NK-92 (cell line): ENCODE measurements around the gene CAMTA1.

Experiments used
- DNase-seq: peaks from one replicate; lab custom pipeline; 2025; ENCODE audit not compliant: unreplicated experiment; lab: John Stamatoyannopoulos, UW

Gene CAMTA1

GRCh38 chr1:7534061-7534825 is 749.0 kb downstream of the CAMTA1 start:
- DNase-seq, result no peak

DNA sequence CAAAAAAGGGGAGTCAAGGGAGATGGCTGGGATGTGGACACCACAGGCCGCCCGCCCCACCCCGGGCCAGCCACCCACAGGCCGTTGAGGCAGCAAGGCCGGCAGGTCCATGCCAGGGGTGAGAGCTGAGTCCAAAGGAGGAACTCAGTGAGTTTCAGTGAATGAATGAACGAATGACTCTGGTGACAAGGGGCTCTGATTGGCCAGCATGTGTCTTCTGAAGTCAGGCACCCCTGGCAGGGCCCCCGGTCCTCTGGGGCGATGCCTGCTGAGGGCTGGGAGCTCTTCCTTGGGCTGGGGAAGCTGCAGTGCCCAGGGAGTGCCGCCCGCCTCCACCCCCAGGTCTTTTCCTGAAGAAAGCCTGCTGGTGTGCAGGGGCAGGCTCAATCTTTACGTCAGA is 749.8 kb downstream of the CAMTA1 start:
- DNase-seq, result no peak

- DNase-seq, result no peak
Measured at GRCh38 chr1:7535934-7536878, 751.0 kb downstream of the CAMTA1 start.

DNA sequence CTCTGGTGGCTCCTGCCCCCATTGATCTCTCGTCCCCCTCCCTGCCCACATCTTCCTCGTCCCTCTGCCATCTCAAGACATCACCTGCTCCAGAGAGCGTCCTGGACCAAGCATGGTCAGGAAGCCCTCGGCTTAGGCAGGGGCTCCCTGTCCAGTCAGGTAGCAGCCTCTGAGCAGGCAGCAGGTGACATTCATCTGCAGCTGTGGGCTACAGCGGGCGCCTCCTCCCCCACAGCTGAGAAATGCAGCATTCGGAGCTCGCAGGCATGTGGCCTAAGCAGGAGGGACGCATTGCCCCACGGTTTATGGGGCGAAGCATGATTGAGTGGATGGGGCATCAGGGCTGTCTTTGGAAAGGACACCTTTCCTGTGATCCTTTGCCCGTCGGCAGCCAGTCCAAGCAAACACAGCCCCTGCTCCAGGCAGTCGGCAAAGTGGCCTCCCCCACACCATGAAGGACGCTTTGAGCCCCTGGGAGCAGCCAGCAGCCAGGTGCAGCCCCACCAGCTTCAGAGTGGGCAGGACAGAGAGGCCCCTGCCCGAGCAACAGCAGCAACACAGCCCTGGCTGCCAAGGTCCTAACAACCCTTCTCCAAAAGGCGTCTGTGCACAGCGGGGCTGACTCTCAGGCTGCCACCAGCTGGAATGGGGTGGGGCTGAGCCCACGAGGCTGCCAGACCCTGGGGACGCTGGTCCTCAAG is 751.8 kb downstream of the CAMTA1 start:
- no peak for DNase-seq

DNA sequence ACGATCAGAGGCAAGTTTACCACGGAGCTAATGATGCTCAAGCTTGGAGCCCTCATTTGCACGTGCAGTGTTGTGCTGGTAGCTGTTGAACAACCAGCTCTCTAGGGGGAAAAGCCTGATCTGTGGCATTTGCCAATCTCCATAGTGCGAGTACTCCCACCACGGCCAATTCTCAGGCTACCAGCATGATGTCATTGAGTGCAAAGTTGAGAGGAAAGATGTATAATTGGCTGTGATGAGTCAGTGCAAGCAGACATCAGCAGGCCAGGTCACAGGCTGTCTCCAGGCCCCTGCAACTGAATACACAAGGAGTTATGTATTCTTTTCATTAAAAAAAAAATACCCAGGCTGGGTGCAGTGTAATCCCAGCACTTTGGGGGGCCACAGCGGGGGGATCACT is 752.8 kb downstream of the CAMTA1 start:
- DNase-seq, result no peak

DNA sequence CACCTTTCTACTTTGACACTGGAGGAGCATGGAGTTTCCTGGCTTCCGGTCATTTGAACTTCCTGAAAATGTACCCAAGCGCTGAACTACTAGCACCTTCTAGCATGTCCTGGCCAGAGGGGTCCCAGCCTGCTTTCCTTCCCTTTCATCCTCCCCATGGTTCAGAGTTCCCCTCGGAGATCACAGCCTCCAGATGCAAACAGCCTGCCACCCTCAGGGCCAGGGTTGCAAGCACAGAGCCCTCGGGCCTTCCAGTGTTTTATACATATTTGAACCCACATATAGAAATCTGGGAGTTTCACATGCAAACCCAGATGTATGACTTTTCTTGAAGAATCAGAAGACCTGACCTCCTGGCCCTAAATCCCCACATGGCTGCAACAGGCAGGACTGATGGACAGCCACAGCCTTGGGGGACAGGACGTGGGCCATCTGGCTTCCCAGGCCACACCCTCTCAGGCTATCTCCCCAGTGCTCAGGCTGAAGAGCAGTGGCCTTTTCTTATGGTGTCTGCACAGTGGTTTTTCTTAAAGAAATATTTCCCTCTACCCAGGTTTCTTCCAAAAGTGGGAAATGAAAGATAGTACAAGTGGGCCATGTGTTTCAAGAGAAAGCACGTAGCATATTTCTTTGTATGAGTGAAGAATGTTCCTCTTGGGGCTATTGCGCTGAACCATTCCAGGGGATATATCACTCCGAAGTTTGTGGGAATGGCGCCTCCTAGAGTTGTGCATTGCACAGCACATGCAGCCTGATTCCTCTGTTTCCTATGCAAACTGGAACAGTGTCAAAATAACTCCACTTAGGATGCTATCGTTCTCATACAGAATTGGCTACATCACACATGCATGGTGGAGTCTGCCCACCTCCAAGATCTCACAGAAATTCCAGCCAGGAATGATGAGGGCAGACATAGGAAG is 753.9 kb downstream of the CAMTA1 start:
- no peak for DNase-seq

- DNase-seq, result no peak
Measured at GRCh38 chr1:7539769-7540175, 754.5 kb downstream of the CAMTA1 start.

DNA sequence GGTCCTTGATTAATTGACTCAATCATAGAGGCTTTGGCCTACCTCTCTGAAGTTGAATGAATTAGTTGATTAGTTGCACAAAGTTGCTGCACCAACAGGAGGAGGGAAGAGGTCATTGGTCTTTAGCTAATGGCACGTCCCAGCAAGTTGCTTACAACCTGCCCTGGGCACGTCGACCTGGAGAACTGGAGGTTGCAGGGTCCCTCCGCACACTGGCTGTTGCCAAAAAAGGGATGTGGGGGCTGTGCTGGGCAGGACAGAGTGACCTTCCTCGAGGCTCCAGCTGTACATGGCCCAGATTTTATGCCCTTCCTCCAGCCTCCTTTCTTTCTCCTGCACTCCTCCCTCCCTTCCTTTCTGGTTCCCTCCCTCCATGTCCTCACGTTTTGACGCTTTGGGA is 755.6 kb downstream of the CAMTA1 start:
- no peak for DNase-seq

DNA sequence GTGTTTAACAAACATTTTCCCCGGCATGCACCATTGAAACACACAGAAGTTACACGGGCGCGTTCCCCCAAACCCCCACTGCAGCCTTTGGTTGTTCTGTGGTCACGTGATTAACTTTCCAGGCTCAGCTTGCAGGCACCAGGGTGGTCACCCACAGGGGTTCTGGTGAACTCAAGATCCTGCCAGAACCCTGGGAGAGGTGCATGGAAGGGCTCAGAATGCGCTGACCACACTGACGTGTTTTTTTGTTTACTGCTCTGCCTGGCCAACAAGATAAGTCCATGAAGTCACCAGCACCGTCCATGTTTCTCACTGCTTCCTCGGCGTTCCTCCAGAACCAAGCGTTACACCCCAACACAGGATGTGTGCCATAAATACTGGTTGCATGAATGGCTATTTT is 756.4 kb downstream of the CAMTA1 start:
- DNase-seq, result no peak

- no peak for DNase-seq
Measured at GRCh38 chr1:7543718-7544090, 758.5 kb downstream of the CAMTA1 start.

- DNase-seq, result no peak
Measured at GRCh38 chr1:7549277-7550161, 764.3 kb downstream of the CAMTA1 start.

DNA sequence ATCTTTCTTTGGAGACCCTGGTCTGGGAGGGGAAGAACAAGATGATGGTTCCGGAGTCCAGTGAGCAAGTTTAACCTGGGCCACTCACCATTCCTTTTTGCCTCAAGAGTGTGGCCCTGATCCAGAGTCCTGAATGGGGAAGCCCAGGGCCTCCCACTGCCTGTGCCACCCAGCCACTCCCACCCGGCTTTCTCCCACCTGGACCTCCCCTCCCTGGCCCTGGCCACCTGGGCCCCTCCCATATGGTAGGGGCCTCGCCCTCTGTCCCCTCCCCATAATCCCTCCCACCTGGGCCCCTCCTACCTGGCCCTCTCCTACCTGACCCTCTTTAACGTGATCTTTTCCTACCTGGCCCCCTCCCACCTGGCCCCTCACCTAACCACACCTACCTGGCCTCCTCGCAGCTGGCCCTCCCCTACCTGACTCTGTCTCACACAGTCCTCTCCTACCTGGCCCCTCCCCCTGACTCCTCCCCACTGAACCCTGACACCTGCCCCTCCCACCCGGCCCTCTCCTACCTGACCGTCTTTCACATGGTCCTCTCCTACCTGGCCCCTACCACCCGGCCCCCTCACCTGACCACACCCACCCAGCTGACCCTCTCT is 765.1 kb downstream of the CAMTA1 start:
- DNase-seq, result no peak

GRCh38 chr1:7550981-7551380 is 765.7 kb downstream of the CAMTA1 start:
- no peak for DNase-seq

DNA sequence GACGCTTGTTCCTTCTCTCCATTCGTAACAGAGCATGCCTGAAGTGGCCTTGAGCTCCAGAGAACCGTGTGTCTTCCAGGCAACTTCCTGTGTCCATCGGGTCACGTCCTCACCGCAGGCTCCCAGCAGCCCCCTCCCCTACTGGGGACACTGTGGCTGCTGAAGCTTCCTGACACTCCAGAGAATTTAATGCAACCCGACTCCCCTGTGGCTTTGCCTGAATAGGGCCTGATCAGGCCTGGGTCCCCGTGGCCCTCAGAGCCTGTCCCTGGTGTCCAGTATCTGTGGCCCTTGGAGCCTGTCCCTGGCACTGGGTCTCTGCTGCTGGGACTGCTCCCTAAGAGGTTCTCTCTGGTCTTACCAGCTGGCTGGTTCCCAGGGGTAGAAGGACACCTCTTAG is 766.2 kb downstream of the CAMTA1 start:
- DNase-seq, result no peak

GRCh38 chr1:7552402-7552801 is 767.1 kb downstream of the CAMTA1 start:
- no peak for DNase-seq

DNA sequence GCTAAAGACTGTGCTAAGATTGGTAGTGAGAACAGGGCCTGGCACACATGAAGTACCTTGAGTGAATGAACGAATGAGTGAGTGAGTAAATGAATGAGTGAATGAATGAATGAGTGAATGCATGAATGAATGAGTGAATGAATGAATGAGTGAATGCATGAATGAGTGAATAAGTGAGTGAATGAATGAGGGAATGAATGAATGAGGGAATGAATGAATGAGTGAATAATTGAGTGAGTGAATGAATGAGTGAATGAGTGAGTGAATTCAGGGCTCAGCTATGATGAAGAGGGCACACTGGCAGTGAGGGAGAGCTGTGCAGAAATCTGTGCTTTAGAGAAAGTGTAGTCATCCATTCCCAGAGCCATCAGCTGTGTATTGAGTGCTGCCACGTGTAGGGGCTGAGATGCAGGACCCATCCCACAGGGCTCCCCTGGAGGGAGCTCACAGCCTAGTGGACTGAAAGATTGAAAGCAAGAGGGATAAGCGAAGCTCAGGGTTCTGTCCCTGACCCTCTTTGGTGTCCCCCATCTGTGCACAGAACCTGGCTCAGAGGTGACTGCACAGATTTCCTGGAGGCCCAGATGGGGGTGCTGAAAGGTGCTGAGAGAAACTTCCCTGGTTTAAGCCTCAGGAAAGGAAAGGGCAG is 767.9 kb downstream of the CAMTA1 start:
- no peak for DNase-seq

GRCh38 chr1:7554385-7555235 is 769.4 kb downstream of the CAMTA1 start:
- DNase-seq, result no peak
